Measurements from ENCODE around the gene OSBPL3.

Gene OSBPL3

DNA sequence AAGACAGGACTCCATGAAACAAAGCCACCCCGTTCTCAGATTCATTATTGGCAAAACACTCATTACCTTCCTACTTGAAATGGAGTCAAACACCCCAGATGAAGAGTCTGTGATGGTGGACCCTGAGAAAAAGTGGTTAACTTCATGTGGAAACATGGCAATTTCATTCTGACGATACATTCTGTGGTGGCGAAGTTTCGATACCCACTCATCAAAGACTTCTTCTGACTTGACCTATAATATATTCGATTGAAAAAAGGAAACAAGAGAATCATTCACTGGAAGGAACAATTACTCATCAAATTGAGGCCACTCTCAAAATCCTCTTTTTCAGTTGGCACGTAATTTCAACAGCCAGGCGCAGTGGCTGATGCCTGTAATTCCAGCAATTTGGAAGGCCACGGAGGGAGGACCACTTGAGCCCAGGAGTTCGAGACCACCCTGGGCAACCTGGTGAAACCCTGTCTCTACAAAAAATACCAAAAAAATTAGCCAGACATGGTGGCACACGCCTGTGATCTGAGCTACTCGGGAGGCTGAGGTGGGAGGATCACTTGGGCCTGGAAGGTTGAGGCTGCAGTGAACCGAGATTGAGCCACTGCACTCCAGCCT lies 113.9 kb downstream of the OSBPL3 start:
- TF ChIP-seq POU2F2 (IDR thresholded peaks at IDR 0.05; ENCODE audit: low read depth, low read length) (no peak), SPI1 (IDR thresholded peaks at IDR 0.05; ENCODE audit: low read depth, low read length) (no peak), POLR2A (IDR thresholded peaks at IDR 0.05; ENCODE audit: low read depth, low read length) (no peak)
- FAIRE-seq (no peak), DNase-seq (ENCODE audit: insufficient read length, low spot score) (no peak)

GRCh38 chr7:24864214-24864817 lies 115.7 kb downstream of the OSBPL3 start:
- no peak for DNase-seq (ENCODE audit: insufficient read length, low spot score)
- no peak for FAIRE-seq
- TF ChIP-seq POLR2A (IDR thresholded peaks at IDR 0.05; ENCODE audit: low read depth, low read length): no peak
- no peak for TF ChIP-seq TAF1 (IDR thresholded peaks at IDR 0.05; ENCODE audit: low read depth, low read length)
- no peak for TF ChIP-seq POU2F2 (IDR thresholded peaks at IDR 0.05; ENCODE audit: low read depth, low read length)
- TF ChIP-seq POLR2AphosphoS5 (IDR thresholded peaks at IDR 0.05; ENCODE audit: low read depth, low read length): no peak
- TF ChIP-seq PAX5 (IDR thresholded peaks at IDR 0.05; ENCODE audit: insufficient read depth, low read length, severe bottlenecking): no peak
- no peak for TF ChIP-seq SPI1 (IDR thresholded peaks at IDR 0.05; ENCODE audit: low read depth, low read length)

DNA sequence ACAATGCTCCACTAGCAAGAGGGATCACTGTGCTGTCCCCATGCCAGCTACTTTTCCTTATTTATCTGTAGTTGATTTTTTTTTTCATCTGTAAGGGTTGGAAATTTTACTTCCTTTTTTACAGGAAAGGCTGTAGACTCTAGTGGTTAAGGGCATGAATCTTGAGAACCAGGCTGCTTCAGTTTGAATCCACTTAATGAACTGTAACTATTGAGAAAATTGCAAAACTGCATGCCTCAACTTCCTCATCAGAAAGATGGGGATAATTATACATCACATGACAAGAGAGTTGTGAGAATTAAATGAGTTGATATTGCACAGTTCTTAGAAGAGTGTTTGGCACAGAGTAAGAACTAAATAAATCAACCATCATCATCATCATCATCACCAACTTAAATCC lies 116.4 kb downstream of the OSBPL3 start:
- no peak for FAIRE-seq
- no peak for DNase-seq (ENCODE audit: insufficient read length, low spot score)
- no peak for TF ChIP-seq TAF1 (IDR thresholded peaks at IDR 0.05; ENCODE audit: low read depth, low read length)
- TF ChIP-seq POLR2A (IDR thresholded peaks at IDR 0.05; ENCODE audit: low read depth, low read length): no peak
- TF ChIP-seq PAX5 (IDR thresholded peaks at IDR 0.05; ENCODE audit: insufficient read depth, low read length, severe bottlenecking): no peak

GRCh38 chr7:24862461-24862860 lies 117.5 kb downstream of the OSBPL3 start:
- FAIRE-seq (no peak), DNase-seq (ENCODE audit: insufficient read length, low spot score) (no peak)
- no peak for TF ChIP-seq SPI1 (IDR thresholded peaks at IDR 0.05; ENCODE audit: low read depth, low read length)
- TF ChIP-seq POLR2AphosphoS5 (IDR thresholded peaks at IDR 0.05; ENCODE audit: low read depth, low read length): no peak

DNA sequence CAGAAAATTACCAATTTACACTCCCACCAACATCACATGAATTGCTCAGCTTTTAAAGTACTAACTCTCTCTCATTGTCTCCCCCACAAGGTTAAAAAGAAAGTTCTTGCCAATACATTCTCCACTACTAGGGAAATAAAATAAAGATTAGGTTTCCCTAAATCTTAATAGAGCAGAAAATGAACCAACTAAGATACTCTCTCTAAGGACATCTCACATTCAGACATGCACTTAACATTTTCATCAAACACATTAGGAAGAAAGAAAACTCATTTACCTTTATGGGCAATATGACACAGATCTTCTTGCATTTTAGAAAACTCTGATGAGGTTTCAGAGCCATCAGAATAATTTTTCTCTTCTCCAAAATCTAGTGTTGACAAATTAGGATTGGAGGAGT lies 118.6 kb downstream of the OSBPL3 start:
- no peak for FAIRE-seq
- no peak for TF ChIP-seq SPI1 (IDR thresholded peaks at IDR 0.05; ENCODE audit: low read depth, low read length)
- TF ChIP-seq POLR2AphosphoS5 (IDR thresholded peaks at IDR 0.05; ENCODE audit: low read depth, low read length): no peak
- TF ChIP-seq PAX5 (IDR thresholded peaks at IDR 0.05; ENCODE audit: insufficient read depth, low read length, severe bottlenecking): no peak
- no peak for TF ChIP-seq POU2F2 (IDR thresholded peaks at IDR 0.05; ENCODE audit: low read depth, low read length)
- TF ChIP-seq POLR2A (IDR thresholded peaks at IDR 0.05; ENCODE audit: low read depth, low read length): no peak
- no peak for TF ChIP-seq TAF1 (IDR thresholded peaks at IDR 0.05; ENCODE audit: low read depth, low read length)
- DNase-seq (ENCODE audit: insufficient read length, low spot score): no peak

- FAIRE-seq (no peak), DNase-seq (ENCODE audit: insufficient read length, low spot score) (no peak)
- TF ChIP-seq PAX5 (IDR thresholded peaks at IDR 0.05; ENCODE audit: insufficient read depth, low read length, severe bottlenecking): no peak
- TF ChIP-seq SPI1 (IDR thresholded peaks at IDR 0.05; ENCODE audit: low read depth, low read length): no peak
- TF ChIP-seq POU2F2 (IDR thresholded peaks at IDR 0.05; ENCODE audit: low read depth, low read length): no peak
- no peak for TF ChIP-seq POLR2A (IDR thresholded peaks at IDR 0.05; ENCODE audit: low read depth, low read length)
- TF ChIP-seq TAF1 (IDR thresholded peaks at IDR 0.05; ENCODE audit: low read depth, low read length): no peak
- no peak for TF ChIP-seq POLR2AphosphoS5 (IDR thresholded peaks at IDR 0.05; ENCODE audit: low read depth, low read length)
Measured at GRCh38 chr7:24860611-24861010, 119.4 kb downstream of the OSBPL3 start.

- TF ChIP-seq POLR2AphosphoS5 (IDR thresholded peaks at IDR 0.05; ENCODE audit: low read depth, low read length): no peak
- no peak for TF ChIP-seq SPI1 (IDR thresholded peaks at IDR 0.05; ENCODE audit: low read depth, low read length)
- TF ChIP-seq TAF1 (IDR thresholded peaks at IDR 0.05; ENCODE audit: low read depth, low read length): no peak
- TF ChIP-seq POLR2A (IDR thresholded peaks at IDR 0.05; ENCODE audit: low read depth, low read length): no peak
- TF ChIP-seq POU2F2 (IDR thresholded peaks at IDR 0.05; ENCODE audit: low read depth, low read length): no peak
- TF ChIP-seq PAX5 (IDR thresholded peaks at IDR 0.05; ENCODE audit: insufficient read depth, low read length, severe bottlenecking): no peak
- DNase-seq (ENCODE audit: insufficient read length, low spot score) (no peak), FAIRE-seq (no peak)
Measured at GRCh38 chr7:24858108-24858977, 121.6 kb downstream of the OSBPL3 start.

DNA sequence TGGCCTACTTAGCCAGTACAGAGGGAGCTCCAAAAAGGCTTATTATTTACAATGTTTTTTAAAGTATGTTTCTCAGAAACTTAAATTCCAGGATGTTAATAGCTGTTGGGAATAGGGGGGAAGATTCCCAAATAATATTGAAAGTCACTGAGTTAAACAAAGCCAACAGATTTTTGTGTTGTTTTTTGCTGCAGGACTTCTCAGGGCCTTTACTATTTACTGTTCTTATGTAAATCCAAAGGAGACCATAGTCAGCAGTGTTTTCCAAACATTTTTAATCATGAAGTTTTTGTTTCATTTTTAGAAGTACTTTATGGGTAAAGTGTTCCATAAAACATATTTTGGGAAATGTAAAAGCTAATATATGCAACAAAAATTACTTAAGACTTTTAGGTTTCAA lies 122.4 kb downstream of the OSBPL3 start:
- no peak for FAIRE-seq
- TF ChIP-seq POLR2AphosphoS5 (IDR thresholded peaks at IDR 0.05; ENCODE audit: low read depth, low read length) (no peak), TAF1 (IDR thresholded peaks at IDR 0.05; ENCODE audit: low read depth, low read length) (no peak), PAX5 (IDR thresholded peaks at IDR 0.05; ENCODE audit: insufficient read depth, low read length, severe bottlenecking) (no peak), POU2F2 (IDR thresholded peaks at IDR 0.05; ENCODE audit: low read depth, low read length) (no peak), POLR2A (IDR thresholded peaks at IDR 0.05; ENCODE audit: low read depth, low read length) (no peak), SPI1 (IDR thresholded peaks at IDR 0.05; ENCODE audit: low read depth, low read length) (no peak)
- DNase-seq (ENCODE audit: insufficient read length, low spot score): no peak

GRCh38 chr7:24854866-24855265 lies 125.1 kb downstream of the OSBPL3 start:
- TF ChIP-seq POU2F2 (IDR thresholded peaks at IDR 0.05; ENCODE audit: low read depth, low read length) (no peak), SPI1 (IDR thresholded peaks at IDR 0.05; ENCODE audit: low read depth, low read length) (no peak), POLR2A (IDR thresholded peaks at IDR 0.05; ENCODE audit: low read depth, low read length) (no peak), TAF1 (IDR thresholded peaks at IDR 0.05; ENCODE audit: low read depth, low read length) (no peak), PAX5 (IDR thresholded peaks at IDR 0.05; ENCODE audit: insufficient read depth, low read length, severe bottlenecking) (no peak), POLR2AphosphoS5 (IDR thresholded peaks at IDR 0.05; ENCODE audit: low read depth, low read length) (no peak)
- FAIRE-seq (no peak), DNase-seq (ENCODE audit: insufficient read length, low spot score) (no peak)
